NOMO-1 (cell line): Measurements from ENCODE around the gene RETREG3.
"Not testable (repeated sequence)": the region's sequence is repeated elsewhere in the genome, so short reads cannot be mapped to it uniquely, and the experiment has no call there.

Experiments used
- DNase-seq, 2 experiments: peaks; one replicate each; lab custom pipeline; 2025; ENCODE audit not compliant: unreplicated experiment in 2 of 2; lab: John Stamatoyannopoulos, UW

RETREG3 gene, protein sequence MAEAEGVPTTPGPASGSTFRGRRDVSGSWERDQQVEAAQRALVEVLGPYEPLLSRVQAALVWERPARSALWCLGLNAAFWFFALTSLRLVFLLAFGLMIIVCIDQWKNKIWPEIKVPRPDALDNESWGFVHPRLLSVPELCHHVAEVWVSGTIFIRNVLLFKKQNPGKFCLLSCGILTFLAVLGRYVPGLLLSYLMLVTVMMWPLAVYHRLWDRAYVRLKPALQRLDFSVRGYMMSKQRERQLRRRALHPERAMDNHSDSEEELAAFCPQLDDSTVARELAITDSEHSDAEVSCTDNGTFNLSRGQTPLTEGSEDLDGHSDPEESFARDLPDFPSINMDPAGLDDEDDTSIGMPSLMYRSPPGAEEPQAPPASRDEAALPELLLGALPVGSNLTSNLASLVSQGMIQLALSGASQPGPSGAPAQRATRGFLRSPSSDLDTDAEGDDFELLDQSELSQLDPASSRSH

DNA sequence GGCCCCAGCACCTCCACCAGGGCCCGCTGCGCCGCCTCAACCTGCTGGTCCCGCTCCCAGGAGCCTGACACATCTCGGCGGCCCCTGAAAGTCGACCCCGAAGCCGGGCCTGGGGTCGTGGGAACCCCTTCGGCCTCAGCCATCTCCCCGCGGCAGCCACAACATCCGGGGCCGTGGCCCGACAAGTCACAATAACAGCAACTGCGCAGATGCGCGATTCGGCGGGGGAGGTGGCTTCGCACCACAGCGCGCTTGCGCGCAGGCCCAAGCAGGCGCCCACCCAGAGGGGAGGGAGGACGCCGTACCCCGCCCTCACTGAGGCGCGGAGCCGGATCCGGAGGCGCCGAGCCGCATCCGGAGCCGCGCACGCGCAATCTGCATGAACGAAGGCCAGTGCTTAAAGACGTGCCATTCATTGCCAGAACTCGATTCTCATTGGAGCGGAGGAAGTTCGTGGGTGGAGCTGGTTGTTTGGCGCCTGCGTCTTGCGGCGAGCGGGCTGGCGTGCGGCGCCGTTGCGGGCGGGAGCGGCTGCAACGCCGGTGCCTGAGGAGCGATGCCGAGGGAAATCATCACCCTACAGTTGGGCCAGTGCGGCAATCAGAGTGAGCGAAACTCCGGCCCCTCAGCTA, at the start of gene RETREG3, which contains the start of gene TUBG1:
Gene RETREG3, minus strand, starts transcription at position 193 of the 632 bp plus-strand sequence. Its CDS starts 50 bp downstream, at position 143.
Gene TUBG1, plus strand, starts transcription at position 502 of the 632 bp plus-strand sequence. Its CDS starts 55 bp downstream, at position 557.
- DNase-seq, result peak; percentile 98 to 99

- DNase-seq, result no peak
Measured at GRCh38 chr17:42657824-42658588, 48.8 kb upstream of the RETREG3 start.

DNA sequence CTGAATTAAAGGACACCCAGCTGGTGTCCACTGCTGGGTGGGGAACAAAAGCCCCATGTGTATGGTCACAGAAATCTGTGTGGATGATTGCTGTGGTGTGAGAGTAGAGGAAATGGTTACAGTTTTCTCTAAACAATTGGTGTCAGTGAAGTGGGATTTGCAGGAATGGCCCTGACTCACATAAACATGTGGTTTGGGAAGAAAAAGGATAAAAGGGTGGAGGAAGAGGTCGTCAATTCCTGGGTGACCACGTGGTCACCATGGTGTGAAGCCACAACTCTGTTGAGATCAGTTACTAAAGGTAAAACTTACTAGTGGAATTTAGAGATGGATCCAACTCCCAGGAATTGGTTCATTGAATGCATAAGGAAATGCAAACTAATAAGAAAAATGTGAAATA, 46.4 kb upstream of the RETREG3 start:
- DNase-seq, result no peak

DNA sequence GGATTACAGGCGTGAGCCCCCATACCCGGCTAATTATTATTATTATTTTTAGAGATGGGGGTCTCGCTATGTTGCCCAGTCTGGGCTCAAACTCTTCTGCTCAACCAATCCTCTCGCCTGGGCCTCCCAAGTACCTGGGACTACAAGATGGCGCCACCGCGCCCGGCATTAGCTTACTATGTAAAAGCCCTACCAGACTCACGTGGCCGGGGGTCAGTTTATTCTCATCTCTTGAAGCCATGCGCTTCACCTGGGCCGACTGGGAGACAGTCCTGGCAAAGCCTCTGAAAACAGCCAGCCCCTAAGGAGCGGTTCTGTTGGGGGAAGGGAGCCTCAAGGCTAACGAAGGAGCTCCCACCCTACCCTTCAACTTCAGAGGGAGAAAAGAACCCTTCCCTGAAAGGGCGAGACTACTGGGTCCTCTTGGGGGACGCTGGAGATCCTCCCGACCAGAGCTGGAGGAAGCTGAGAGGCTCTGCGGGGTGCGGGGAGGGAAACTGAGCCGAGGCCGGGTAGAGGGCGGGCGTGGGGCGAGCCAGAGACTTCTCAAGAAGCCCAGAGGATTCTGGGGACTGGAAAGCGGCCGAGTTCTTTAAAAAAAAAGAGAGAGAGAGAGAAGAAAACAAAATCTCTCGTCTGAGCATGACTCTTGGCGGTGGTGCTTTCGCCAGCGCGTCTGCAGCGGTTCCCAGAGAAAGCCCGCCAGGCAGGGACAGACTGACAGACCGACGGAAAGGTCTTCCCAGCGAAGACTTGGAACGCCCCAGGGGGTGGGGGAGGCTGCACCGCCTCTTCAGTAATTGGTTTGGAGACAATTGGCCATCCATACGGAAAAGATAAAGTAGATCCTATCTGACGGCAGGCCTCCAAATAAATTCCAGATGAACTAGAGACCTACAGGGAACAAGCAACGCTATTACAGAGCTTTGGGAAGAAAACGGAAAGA, 44.3 kb upstream of the RETREG3 start:
- DNase-seq, result no peak

- DNase-seq, result peak in 1 of 2 experiments; percentile 45
Measured at GRCh38 chr17:42651392-42651791, 42.2 kb upstream of the RETREG3 start.

DNA sequence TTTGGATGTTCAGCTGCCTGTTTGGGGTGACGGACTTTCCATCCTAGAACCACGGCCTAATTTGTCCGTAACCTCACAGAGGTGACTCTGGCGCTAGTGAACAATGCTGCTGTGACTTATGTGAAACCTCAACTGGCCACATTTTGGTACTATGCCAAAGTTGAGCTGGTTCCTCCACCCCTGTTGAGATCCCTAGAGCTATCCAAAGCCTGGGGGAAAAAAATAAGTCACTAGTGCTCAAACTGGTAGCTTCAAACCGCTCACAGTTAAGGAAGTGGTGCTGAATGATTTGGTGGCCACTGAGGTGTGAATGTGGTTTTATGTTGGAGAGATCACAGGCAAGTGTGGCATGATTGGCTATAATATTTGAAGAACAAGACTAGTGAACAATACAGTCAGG, 38.6 kb upstream of the RETREG3 start:
- DNase-seq, result no peak

DNA sequence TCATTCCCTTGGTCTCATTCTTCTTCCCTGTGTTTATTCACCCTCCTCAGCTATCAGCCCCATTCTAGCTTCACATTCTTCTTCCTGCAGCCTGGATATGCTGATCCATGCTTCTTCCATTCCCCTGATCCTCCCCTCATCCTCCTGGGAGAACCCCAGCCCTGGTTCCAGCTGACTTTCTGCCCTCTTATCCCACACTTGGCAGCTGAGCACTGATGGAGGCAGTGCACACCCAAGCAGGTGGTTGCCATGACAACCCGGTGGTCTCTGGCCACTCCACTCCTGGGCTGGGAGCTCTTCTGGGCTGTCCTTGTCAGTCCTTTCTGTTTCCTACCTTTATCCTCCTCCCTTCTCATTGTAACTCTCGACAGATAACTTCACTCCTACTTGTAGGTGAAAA, 33.2 kb upstream of the RETREG3 start:
- no peak for DNase-seq

- DNase-seq, result no peak
Measured at GRCh38 chr17:42640121-42640520, 30.9 kb upstream of the RETREG3 start.

- no peak for DNase-seq
Measured at GRCh38 chr17:42639525-42640113, 30.4 kb upstream of the RETREG3 start.

- no peak for DNase-seq
Measured at GRCh38 chr17:42632949-42633444, 23.8 kb upstream of the RETREG3 start.

- DNase-seq, result peak; percentile 9 to 45
Measured at GRCh38 chr17:42629411-42630009, 20.3 kb upstream of the RETREG3 start.

DNA sequence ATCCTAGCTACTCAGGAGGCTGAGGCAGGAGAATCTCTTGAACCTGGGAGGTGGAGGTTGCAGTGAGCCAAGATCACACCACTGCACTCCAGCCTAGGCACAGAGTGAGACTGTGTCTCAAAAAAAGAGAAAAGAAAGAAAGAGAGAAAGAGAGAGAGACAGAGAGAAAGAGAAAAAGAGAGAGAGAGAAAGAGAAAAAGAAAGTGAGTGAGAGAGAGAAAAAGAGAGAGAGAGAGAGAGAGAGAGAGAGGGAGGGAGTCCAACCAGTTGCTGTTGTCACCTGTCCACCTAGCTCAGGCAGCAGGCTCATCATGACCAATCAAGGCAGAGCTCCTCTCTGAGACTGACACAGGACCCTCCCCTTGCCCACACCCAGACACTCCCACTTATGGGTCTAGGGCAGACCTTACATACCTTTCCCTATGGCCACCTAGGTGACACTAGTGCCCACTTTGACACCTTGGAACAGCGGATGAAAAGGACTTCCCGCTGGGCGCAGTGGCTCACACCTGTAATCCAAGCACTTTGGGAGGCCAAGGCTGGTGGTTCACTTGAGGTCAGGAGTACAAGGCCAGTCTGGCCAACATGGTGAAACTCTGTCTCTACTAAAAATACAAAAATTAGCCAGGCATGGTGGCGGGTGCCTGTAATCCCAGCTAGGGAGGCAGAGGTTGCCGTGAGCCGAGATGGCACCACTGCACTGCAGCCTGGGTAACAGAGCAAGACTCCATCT, 18.0 kb upstream of the RETREG3 start:
- not testable (repeated sequence) for DNase-seq

DNA sequence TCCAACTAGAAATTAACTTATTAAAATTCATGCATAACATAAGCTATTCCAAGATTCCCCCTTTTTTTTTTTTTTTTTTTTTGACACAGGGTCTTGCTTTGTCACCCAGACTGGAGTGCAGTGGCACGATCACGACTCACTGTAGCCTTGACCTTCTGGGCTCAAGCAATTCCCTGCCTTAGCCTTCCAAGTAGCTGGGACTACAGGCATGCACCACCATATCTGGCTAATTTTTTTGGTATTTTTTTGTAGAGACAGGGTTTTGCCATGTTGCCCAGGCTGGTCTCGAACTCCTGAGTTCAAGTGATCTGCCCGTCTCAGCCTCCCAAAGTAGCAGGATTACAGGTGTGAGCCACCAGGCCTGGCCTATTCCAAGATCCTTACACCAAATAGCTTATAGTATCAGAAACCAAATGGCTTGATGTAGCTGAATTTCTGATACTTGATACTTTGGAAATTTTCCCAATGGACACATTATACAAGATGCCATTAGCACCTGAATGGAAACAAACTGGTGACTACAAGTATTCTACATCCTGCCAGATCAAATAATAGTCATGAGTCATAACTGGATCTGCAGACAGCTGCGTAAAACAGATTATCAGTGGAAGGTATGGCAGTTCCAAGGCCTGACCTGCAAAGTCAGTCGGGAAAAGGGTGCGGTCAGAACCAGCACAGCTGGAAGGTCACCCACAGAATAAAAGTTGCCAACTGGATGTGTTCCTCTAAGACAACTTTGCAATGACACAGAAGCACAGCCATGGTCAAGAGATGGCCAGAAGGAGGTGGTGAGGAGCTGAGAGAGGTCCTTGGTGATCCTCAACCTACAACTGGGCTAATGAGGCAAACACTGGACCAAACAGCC, 14.8 kb upstream of the RETREG3 start:
- DNase-seq, result no peak

GRCh38 chr17:42623271-42623670, 14.1 kb upstream of the RETREG3 start:
- no peak for DNase-seq

GRCh38 chr17:42621987-42622386, 12.8 kb upstream of the RETREG3 start:
- not testable (repeated sequence) for DNase-seq

GRCh38 chr17:42618442-42619150, 9.4 kb upstream of the RETREG3 start:
- no peak for DNase-seq

DNA sequence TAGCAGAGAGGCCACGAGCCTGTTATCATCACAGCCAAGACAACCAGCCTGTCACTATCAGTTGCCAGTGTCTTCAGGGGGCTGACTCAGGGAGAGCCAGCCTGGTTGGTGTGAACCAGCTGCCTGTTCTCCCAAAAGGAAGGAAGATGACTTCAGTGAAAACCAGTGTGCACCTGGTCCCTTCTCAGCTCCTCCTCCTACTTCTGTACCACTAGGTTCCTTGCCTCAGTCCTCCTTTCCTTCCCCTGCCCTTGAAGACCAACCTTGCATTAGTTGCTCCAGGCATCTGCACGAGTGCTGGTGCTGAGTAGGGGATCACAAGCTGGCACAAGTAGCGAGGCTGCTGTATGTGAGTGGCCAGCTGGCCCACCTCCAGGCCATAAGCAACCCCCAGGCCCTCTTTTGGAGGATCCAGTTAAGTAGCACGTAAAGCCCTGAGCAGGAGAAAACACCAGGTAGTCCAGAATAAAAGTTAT, 8.8 kb upstream of the RETREG3 start:
- no peak for DNase-seq
